HepG2 (cell line): Measurements from ENCODE around the gene ZMIZ1. TPM values are rescaled to one million over a fixed set of nuclear protein-coding genes. Genes with fewer than 3 reads are reported as not detected.

Experiments used
- ATAC-seq: fragments of 200-7000 bp; cut with Tn5 transposase; 3 replicates; pipeline ENCODE4 v1.9.1; 2020; ENCODE audit warnings: mild to moderate bottlenecking, moderate library complexity
- BruUV-seq: library from RNA; stranded (reverse); fragments of 400-500 nt; replicated peaks from 2 replicates; lab custom pipeline; 2021; lab: Mats Ljungman, UMichigan
- CTCF ChIA-PET: fragments of 300-600 bp; formaldehyde crosslinking; extraction: SDS; loops from one replicate; lab custom pipeline; 2021; ENCODE audit warnings: low total read pairs, inconsistent platforms, low intra/inter-chr PET ratio; lab: Yijun Ruan, JAX
- POLR2A ChIA-PET: fragments of 350-600 bp; sonication (Branson Sonifier 250); formaldehyde crosslinking; loops from one replicate; lab custom pipeline; 2020; ENCODE audit warnings: antibody characterized with exemption, inconsistent platforms; lab: Yijun Ruan, JAX
- DNase-seq: peaks from one replicate; pipeline ENCODE4 v3.0.0-alpha.2; 2015; ENCODE audit warnings: low spot score
- FAIRE-seq: peaks from 3 replicates; lab custom pipeline; 2011; peaks lifted over from hg19 to GRCh38; lab: Jason Lieb, UNC
- H2AFZ ChIP-seq: one replicate; pipeline ENCODE4 v1.6.1; 2011; ENCODE audit warnings: low read length, inconsistent platforms
- H3K27ac ChIP-seq: fragments of 300-600 bp; 3 replicates; pipeline ENCODE4 v1.8.0; 2011; ENCODE audit warnings: mixed run types, mild to moderate bottlenecking, mixed read lengths, low read length, inconsistent platforms; ENCODE audit not compliant: insufficient read depth; ENCODE audit errors: extremely low read length
- H3K27me3 ChIP-seq, 2 experiments: fragments of 200-600 bp in 1 of 2; 2 replicates in 1 of 2; 3 replicates in 1 of 2; pipeline versions ENCODE4 v1.6.0 to v1.8.0; 2011; ENCODE audit warnings: low read length in 2 of 2, mild to moderate bottlenecking in 2 of 2, moderate library complexity in 2 of 2, inconsistent platforms in 1 of 2; ENCODE audit not compliant: insufficient read depth in 2 of 2, control insufficient read depth in 1 of 2
- H3K36me3 ChIP-seq, 2 experiments: fragments of 200-600 bp in 1 of 2; replicated peaks in 1 of 2; 2 replicates in 1 of 2; 3 replicates in 1 of 2; pipeline versions ENCODE4 v1.5.1 to v1.8.0; 2011; ENCODE audit warnings: low read length in 2 of 2, inconsistent platforms in 1 of 2; ENCODE audit not compliant: insufficient read depth in 2 of 2, control insufficient read depth in 1 of 2
- H3K4me1 ChIP-seq: 2 replicates; pipeline ENCODE4 v1.5.1; 2012; ENCODE audit warnings: low read length, inconsistent platforms; ENCODE audit not compliant: insufficient read depth
- H3K4me2 ChIP-seq: 2 replicates; pipeline ENCODE4 v1.6.0; 2011; ENCODE audit warnings: low read depth, low read length, inconsistent platforms
- H3K4me3 ChIP-seq, 3 experiments: fragments of 200-600 bp in 1 of 3; sonication (generic), shearing (Covaris generic) in 1 of 3; replicated peaks in 1 of 3; 2 replicates each; pipeline ENCODE4 v1.5.1; 2011 to 2016; ENCODE audit warnings: low read length in 3 of 3, inconsistent platforms in 2 of 3, low read depth in 2 of 3, mild to moderate bottlenecking in 2 of 3, control low read depth in 1 of 3, mixed read lengths in 1 of 3; ENCODE audit not compliant: insufficient read depth in 1 of 3
- H3K79me2 ChIP-seq: one replicate; pipeline ENCODE4 v1.6.1; 2011; ENCODE audit warnings: low read length, inconsistent platforms; ENCODE audit not compliant: insufficient read depth
- H3K9ac ChIP-seq: 2 replicates; pipeline ENCODE4 v1.6.0; 2011; ENCODE audit warnings: mild to moderate bottlenecking, low read depth, low read length, inconsistent platforms; ENCODE audit not compliant: insufficient read depth
- H3K9me3 ChIP-seq: 2 replicates; pipeline ENCODE4 v1.5.1; 2012; ENCODE audit warnings: mild to moderate bottlenecking, low read length
- H4K20me1 ChIP-seq: 2 replicates; pipeline ENCODE4 v1.6.0; 2011; ENCODE audit warnings: inconsistent platforms, mild to moderate bottlenecking, low read length, moderate library complexity; ENCODE audit not compliant: insufficient read depth
- ATAD3A ChIP-seq: sonication (generic); formaldehyde crosslinking; IDR thresholded peaks from 2 replicates; pipeline ENCODE4 v1.4.0; 2020; ENCODE audit warnings: missing genetic modification reagents
- KLF12 ChIP-seq: sonication (generic); formaldehyde crosslinking; IDR thresholded peaks from 2 replicates; pipeline ENCODE4 v1.4.0; 2020; ENCODE audit warnings: missing genetic modification reagents, borderline replicate concordance
- MIER2 ChIP-seq: IDR thresholded peaks from 2 replicates; pipeline ENCODE4 v1.6.1; 2016; ENCODE audit warnings: missing biosample characterization, missing genetic modification reagents
- NFE2L1 ChIP-seq: sonication (generic); formaldehyde crosslinking; IDR thresholded peaks from 2 replicates; pipeline ENCODE4 v1.4.0; 2020; ENCODE audit warnings: missing genetic modification reagents, mild to moderate bottlenecking, borderline replicate concordance
- ZNF17 ChIP-seq: sonication (generic); formaldehyde crosslinking; IDR thresholded peaks from 2 replicates; pipeline ENCODE4 v1.5.0; 2020; ENCODE audit warnings: mild to moderate bottlenecking, missing genetic modification reagents
- WGBS: methylation state at CpG from one replicate; pipeline ENCODE4 v1.1.6; 2017; ENCODE audit warnings: low lambda C conversion rate; 5-methylcytosine and 5-hydroxymethylcytosine counted together
- in situ Hi-C: cut with HindIII; loops from 2 replicates; pipeline ENCODE4 v1.10.0; 2017; ENCODE audit warnings: low pct_unique_long_range_greater_than_20kb; ENCODE audit not compliant: extremely low pct_ligation_motif_present
- intact Hi-C: fragments of 100-400 bp; cut with micrococcal nuclease; formaldehyde crosslinking; loops from one replicate; pipeline ENCODE4 v1.10.0; 2022; ENCODE audit not compliant: unreplicated experiment
- polyA plus RNA-seq, 8 experiments: library from polyadenylated mRNA; depleted of rRNA in 3 of 8; stranded (reverse) in 7 of 8; unstranded in 1 of 8; fragments of >200 nt; fragmentation: Illumina TruSeq in 4 of 8; extraction: Trizol in 4 of 8; gene quantifications; 2 replicates each; pipeline versions ENCODE4 v1.2.1 to v1.2.3, GENCODE V29; 2011 to 2016; ENCODE audit warnings: low read depth in 4 of 8, missing spikeins in 1 of 8, mixed read lengths in 1 of 8; ENCODE audit not compliant: insufficient read depth in 1 of 8
- total RNA-seq, 5 experiments: library from RNA; depleted of rRNA; stranded (reverse); fragments of >200 nt; fragmentation: Illumina TruSeq; extraction: Trizol; gene quantifications; 2 replicates each; pipeline ENCODE4 v1.2.3, GENCODE V29; 2016; ENCODE audit warnings: low read depth in 1 of 5
- TF ChIP-seq, protein P1 (sequence below): sonication (generic); formaldehyde crosslinking; IDR thresholded peaks from 2 replicates; pipeline ENCODE4 v1.5.1; 2020; ENCODE audit warnings: mild to moderate bottlenecking, missing genetic modification reagents, moderate library complexity
- TF ChIP-seq, protein P2 (sequence below): sonication (generic); formaldehyde crosslinking; IDR thresholded peaks from 2 replicates; pipeline ENCODE4 v1.5.1; 2020; ENCODE audit warnings: missing genetic modification reagents, mild to moderate bottlenecking, borderline replicate concordance
- TF ChIP-seq, protein P3 (sequence below): sonication (generic); formaldehyde crosslinking; IDR thresholded peaks from one replicate; pipeline ENCODE4 v1.5.1; 2020; ENCODE audit warnings: mild to moderate bottlenecking, missing genetic modification reagents; ENCODE audit errors: not compliant biosample characterization

The ZMIZ1 gene
- total and polyA plus RNA-seq, 2 of the 13 experiments (the other 11 are each of a cell fraction or from before 2014, with no cell fraction given) = 5.3 to 10.2 TPM

DNA sequence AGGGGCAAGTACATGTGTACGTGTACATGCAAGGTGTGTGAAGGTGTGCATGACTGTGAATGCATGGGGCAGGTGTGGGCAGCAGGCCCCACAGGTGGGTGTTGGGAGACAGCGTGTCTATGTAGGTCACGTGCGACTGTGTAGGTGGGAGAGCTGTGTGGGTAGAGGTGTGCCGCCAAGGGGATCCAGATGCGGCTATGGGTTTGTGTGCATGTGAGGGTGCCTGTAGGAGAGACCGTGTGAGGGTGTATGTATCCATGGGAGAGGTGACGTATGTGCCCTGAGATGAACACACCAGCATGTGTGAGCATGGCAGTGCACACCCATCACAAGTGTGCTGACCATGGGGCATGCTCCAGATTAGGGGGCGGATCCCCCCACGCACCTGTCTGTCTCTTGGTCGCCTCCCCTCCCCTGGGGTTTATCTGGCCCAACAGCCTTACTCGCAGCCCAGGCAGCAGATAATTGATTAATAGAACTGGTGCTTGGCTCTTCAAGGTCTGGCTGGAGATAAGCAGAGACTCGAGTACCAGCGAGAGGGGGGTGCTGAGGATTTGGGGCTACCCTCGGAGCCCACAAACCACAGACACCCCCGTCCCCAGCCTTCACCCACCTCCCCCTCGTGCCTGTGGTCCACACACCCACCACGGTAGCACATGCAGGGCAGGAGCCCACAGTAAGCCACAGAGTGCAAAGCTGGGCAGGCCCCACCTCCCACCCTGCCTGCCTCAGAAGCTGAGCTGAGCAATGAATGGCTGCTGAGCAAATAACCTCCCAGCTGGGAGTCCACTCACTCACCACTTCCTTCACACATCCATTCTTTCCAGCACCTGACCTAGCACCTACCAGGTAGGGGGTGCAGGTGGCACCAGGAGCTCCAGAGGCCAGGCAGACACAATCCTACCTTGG is 41.4 kb upstream of the ZMIZ1 start (continued):
- TF ChIP-seq, protein P1, sequence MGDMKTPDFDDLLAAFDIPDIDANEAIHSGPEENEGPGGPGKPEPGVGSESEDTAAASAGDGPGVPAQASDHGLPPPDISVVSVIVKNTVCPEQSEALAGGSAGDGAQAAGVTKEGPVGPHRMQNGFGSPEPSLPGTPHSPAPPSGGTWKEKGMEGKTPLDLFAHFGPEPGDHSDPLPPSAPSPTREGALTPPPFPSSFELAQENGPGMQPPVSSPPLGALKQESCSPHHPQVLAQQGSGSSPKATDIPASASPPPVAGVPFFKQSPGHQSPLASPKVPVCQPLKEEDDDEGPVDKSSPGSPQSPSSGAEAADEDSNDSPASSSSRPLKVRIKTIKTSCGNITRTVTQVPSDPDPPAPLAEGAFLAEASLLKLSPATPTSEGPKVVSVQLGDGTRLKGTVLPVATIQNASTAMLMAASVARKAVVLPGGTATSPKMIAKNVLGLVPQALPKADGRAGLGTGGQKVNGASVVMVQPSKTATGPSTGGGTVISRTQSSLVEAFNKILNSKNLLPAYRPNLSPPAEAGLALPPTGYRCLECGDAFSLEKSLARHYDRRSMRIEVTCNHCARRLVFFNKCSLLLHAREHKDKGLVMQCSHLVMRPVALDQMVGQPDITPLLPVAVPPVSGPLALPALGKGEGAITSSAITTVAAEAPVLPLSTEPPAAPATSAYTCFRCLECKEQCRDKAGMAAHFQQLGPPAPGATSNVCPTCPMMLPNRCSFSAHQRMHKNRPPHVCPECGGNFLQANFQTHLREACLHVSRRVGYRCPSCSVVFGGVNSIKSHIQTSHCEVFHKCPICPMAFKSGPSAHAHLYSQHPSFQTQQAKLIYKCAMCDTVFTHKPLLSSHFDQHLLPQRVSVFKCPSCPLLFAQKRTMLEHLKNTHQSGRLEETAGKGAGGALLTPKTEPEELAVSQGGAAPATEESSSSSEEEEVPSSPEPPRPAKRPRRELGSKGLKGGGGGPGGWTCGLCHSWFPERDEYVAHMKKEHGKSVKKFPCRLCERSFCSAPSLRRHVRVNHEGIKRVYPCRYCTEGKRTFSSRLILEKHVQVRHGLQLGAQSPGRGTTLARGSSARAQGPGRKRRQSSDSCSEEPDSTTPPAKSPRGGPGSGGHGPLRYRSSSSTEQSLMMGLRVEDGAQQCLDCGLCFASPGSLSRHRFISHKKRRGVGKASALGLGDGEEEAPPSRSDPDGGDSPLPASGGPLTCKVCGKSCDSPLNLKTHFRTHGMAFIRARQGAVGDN (CRISPR knock-in tag) = no peak; the same call in 1 of the 2 replicates
- TF ChIP-seq NFE2L1 (CRISPR knock-in tag) (no peak), MIER2 (CRISPR knock-in tag) (no peak), ATAD3A (CRISPR knock-in tag) (no peak), KLF12 (CRISPR knock-in tag) (no peak)

DNA sequence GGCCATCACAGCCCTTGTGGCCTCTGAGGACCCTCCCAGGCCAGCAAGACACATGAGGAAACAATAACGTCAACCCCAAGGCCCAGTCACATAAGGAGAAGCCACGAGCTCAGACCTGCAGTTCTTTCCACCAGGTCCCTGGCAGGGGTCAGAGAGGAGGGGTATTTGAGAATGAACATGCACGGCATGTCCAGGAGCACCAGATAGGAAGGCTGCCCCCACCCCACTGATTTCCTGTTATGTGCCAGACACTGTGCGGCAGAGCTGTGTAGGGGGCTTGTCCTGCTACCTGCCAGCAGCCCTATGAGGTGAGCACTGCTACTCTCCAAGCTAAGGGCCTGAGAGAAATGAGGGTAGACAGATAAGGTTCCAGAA is 40.7 kb upstream of the ZMIZ1 start:
- Histone ChIP-seq H3K9me3 (no peaks in the 10 kb centered on the region), H2AFZ (no peak overlapping the region), H4K20me1 (no peaks in the 10 kb centered on the region), H3K4me1 (peaks cover 42% of the 10 kb centered on the region), H3K4me3 (no peak overlapping the region), H3K79me2 (no peaks in the 10 kb centered on the region), H3K27ac (no peak overlapping the region), H3K9ac (no peak overlapping the region), H3K36me3 (no peaks in the 10 kb centered on the region), H3K27me3 (peaks cover 0 to 24% of the 10 kb centered on the region in 2 experiments; a peak in 4 of 5 replicates), H3K4me2 (no peak overlapping the region)
- no TSS peak for BruUV-seq
- intact Hi-C loops = no loop called here
- FAIRE-seq = no peak
- in situ Hi-C loops = no loop called here
- CTCF ChIA-PET = no interaction called here
- POLR2A ChIA-PET = no interaction called here
- WGBS = 19% methylated on average over 4 of the region's 4 CpGs
- no peak for ATAC-seq
- no peak for DNase-seq
- TF ChIP-seq ZNF17 = no peak
- TF ChIP-seq, protein P2, sequence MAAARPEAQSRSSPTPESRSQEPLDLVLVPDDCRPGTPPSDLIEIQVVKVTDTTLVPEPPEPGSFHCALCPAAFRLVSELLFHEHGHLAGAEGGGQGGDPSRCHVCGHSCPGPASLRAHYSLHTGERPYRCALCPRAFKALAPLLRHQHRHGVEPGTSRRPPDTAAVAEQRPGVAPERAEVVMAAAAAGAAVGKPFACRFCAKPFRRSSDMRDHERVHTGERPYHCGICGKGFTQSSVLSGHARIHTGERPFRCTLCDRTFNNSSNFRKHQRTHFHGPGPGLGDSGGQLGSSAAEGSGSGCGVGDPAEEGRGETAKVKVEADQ = no peak
- TF ChIP-seq, protein P3, sequence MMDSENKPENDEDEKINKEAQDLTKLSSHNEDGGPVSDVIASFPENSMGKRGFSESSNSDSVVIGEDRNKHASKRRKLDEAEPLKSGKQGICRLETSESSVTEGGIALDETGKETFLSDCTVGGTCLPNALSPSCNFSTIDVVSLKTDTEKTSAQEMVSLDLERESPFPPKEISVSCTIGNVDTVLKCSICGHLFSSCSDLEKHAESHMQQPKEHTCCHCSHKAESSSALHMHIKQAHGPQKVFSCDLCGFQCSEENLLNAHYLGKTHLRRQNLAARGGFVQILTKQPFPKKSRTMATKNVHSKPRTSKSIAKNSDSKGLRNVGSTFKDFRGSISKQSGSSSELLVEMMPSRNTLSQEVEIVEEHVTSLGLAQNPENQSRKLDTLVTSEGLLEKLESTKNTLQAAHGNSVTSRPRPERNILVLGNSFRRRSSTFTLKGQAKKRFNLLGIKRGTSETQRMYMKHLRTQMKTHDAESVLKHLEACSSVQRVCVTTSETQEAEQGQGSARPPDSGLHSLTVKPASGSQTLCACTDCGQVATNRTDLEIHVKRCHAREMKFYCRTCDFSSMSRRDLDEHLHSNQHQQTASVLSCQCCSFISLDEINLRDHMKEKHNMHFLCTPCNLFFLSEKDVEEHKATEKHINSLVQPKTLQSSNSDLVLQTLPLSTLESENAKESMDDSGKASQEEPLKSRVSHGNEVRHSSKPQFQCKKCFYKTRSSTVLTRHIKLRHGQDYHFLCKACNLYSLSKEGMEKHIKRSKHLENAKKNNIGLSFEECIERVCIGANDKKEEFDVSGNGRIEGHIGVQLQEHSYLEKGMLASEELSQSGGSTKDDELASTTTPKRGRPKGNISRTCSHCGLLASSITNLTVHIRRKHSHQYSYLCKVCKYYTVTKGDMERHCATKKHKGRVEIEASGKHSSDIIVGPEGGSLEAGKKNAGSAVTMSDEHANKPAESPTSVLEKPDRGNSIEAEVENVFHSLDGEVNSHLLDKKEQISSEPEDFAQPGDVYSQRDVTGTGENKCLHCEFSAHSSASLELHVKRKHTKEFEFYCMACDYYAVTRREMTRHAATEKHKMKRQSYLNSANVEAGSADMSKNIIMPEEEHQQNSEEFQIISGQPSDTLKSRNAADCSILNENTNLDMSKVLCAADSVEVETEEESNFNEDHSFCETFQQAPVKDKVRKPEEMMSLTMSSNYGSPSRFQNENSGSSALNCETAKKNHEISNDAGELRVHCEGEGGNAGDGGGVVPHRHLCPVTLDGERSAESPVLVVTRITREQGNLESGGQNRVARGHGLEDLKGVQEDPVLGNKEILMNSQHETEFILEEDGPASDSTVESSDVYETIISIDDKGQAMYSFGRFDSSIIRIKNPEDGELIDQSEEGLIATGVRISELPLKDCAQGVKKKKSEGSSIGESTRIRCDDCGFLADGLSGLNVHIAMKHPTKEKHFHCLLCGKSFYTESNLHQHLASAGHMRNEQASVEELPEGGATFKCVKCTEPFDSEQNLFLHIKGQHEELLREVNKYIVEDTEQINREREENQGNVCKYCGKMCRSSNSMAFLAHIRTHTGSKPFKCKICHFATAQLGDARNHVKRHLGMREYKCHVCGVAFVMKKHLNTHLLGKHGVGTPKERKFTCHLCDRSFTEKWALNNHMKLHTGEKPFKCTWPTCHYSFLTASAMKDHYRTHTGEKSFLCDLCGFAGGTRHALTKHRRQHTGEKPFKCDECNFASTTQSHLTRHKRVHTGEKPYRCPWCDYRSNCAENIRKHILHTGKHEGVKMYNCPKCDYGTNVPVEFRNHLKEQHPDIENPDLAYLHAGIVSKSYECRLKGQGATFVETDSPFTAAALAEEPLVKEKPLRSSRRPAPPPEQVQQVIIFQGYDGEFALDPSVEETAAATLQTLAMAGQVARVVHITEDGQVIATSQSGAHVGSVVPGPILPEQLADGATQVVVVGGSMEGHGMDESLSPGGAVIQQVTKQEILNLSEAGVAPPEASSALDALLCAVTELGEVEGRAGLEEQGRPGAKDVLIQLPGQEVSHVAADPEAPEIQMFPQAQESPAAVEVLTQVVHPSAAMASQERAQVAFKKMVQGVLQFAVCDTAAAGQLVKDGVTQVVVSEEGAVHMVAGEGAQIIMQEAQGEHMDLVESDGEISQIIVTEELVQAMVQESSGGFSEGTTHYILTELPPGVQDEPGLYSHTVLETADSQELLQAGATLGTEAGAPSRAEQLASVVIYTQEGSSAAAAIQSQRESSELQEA (CRISPR knock-in tag) = no peak
